CD14-positive monocyte (primary cell): ENCODE measurements around the gene INPP5K. TPM values are rescaled to one million over a fixed set of nuclear protein-coding genes. Genes with fewer than 3 reads are reported as not detected.
A peak's percentile ranks its signal among the peaks of the same experiment; 100 is the strongest.

ENCODE experiments used
- DNase-seq, 3 donors: peaks; one replicate each; pipeline ENCODE4 v3.0.0-alpha.2; 2011 to 2022
- H2AFZ ChIP-seq: 2 replicates; pipeline ENCODE4 v1.6.0; 2012; ENCODE audit warnings: mild to moderate bottlenecking, low read depth, low read length, inconsistent platforms; ENCODE audit not compliant: insufficient read depth, poor library complexity, severe bottlenecking
- H3K27ac ChIP-seq, 2 donors: 1 replicate in 1 of 2; 2 replicates in 1 of 2; pipeline ENCODE4 v1.5.1; 2012 to 2013; ENCODE audit warnings: low read length in 2 of 2, control low read depth in 1 of 2, inconsistent platforms in 1 of 2, low read depth in 1 of 2, mild to moderate bottlenecking in 1 of 2
- H3K27me3 ChIP-seq, 2 donors: one replicate each; pipeline versions ENCODE4 v1.6.0 to v1.6.1; 2011 to 2013; ENCODE audit warnings: low read length in 2 of 2; ENCODE audit not compliant: control insufficient read depth in 2 of 2, insufficient read depth in 2 of 2
- H3K36me3 ChIP-seq, 2 donors: replicated peaks in 1 of 2; 1 replicate in 1 of 2; 2 replicates in 1 of 2; pipeline versions ENCODE4 v1.5.1 to v1.6.1; 2012 to 2013; ENCODE audit warnings: low read length in 2 of 2, control low read depth in 1 of 2, inconsistent platforms in 1 of 2, mild to moderate bottlenecking in 1 of 2; ENCODE audit not compliant: insufficient read depth in 2 of 2, control insufficient read depth in 1 of 2
- H3K4me1 ChIP-seq, 2 donors: 1 replicate in 1 of 2; 2 replicates in 1 of 2; pipeline versions ENCODE4 v1.5.1 to v1.6.1; 2012 to 2013; ENCODE audit warnings: low read length in 2 of 2, control low read depth in 1 of 2, inconsistent platforms in 1 of 2, mild to moderate bottlenecking in 1 of 2, moderate library complexity in 1 of 2; ENCODE audit not compliant: insufficient read depth in 2 of 2, control insufficient read depth in 1 of 2
- H3K4me2 ChIP-seq: replicated peaks from 2 replicates; pipeline ENCODE3; 2012; ENCODE audit warnings: low read length, moderate library complexity, mild to moderate bottlenecking; ENCODE audit not compliant: poor library complexity, severe bottlenecking; ENCODE audit errors: extremely low read depth
- H3K4me3 ChIP-seq, 3 experiments: fragments of 200-600 bp in 1 of 3; sonication (generic) in 1 of 3; replicated peaks in 1 of 3; 1 replicate in 2 of 3; 2 replicates in 1 of 3; pipeline ENCODE4 v1.5.1; 2011 to 2013; ENCODE audit warnings: low read length in 3 of 3, mild to moderate bottlenecking in 3 of 3, control low read depth in 2 of 3, low read depth in 2 of 3, inconsistent platforms in 1 of 3, moderate library complexity in 1 of 3
- H3K79me2 ChIP-seq: 2 replicates; pipeline ENCODE4 v1.6.0; 2012; ENCODE audit warnings: mild to moderate bottlenecking, control low read depth, inconsistent platforms, low read length, moderate library complexity; ENCODE audit not compliant: insufficient read depth
- H3K9ac ChIP-seq: 2 replicates; pipeline ENCODE4 v1.6.0; 2017; ENCODE audit warnings: low read length, mild to moderate bottlenecking; ENCODE audit not compliant: insufficient read depth, poor library complexity, severe bottlenecking
- H3K9me3 ChIP-seq, 2 donors: replicated peaks in 1 of 2; 1 replicate in 1 of 2; 2 replicates in 1 of 2; pipeline versions ENCODE4 v1.5.1 to v1.6.1; 2012 to 2013; ENCODE audit warnings: low read length in 2 of 2, control low read depth in 1 of 2; ENCODE audit not compliant: control insufficient read depth in 1 of 2, insufficient read depth in 1 of 2
- H4K20me1 ChIP-seq: 2 replicates; pipeline ENCODE4 v1.6.0; 2012; ENCODE audit warnings: mild to moderate bottlenecking, low read length, control low read depth, moderate library complexity; ENCODE audit not compliant: insufficient read depth
- H3K27ac Mint-ChIP-seq, 7 donors: one replicate each; pipeline ENCODE4 v1.8.0; 2020; ENCODE audit warnings: mild to moderate bottlenecking in 7 of 7, mixed read lengths in 7 of 7, moderate library complexity in 6 of 7, inconsistent platforms in 2 of 7
- H3K27me3 Mint-ChIP-seq, 3 donors: one replicate each; pipeline ENCODE4 v1.8.0; 2021 to 2022; ENCODE audit warnings: low read depth in 3 of 3, mild to moderate bottlenecking in 3 of 3, mixed read lengths in 3 of 3, moderate library complexity in 3 of 3, inconsistent platforms in 1 of 3
- H3K36me3 Mint-ChIP-seq, 2 donors: one replicate each; pipeline ENCODE4 v1.8.0; 2020; ENCODE audit warnings: mixed read lengths in 2 of 2, inconsistent platforms in 1 of 2, mild to moderate bottlenecking in 1 of 2
- H3K4me1 Mint-ChIP-seq: one replicate; pipeline ENCODE4 v1.8.0; 2020; ENCODE audit warnings: mild to moderate bottlenecking, mixed read lengths
- H3K4me3 Mint-ChIP-seq, 2 donors: one replicate each; pipeline ENCODE4 v1.8.0; 2020; ENCODE audit warnings: mild to moderate bottlenecking in 2 of 2, mixed read lengths in 2 of 2, moderate library complexity in 1 of 2
- H3K9me3 Mint-ChIP-seq, 7 donors: one replicate each; pipeline ENCODE4 v1.8.0; 2020 to 2022; ENCODE audit warnings: mixed read lengths in 7 of 7, mild to moderate bottlenecking in 6 of 7, moderate library complexity in 6 of 7, inconsistent platforms in 2 of 7
- WGBS: methylation state at CpG from one replicate; pipeline ENCODE4 v1.1.5; 2013; ENCODE audit warnings: missing lambda C conversion rate; ENCODE audit not compliant: insufficient coverage; 5-methylcytosine and 5-hydroxymethylcytosine counted together
- intact Hi-C, 2 donors: fragments of 100-400 bp; cut with micrococcal nuclease; formaldehyde crosslinking; loops; one replicate each; pipeline versions ENCODE4 v1.15.0 to v1.15.1; 2023
- polyA plus RNA-seq, 3 donors: library from polyadenylated mRNA; depleted of rRNA in 1 of 3; unstranded in 2 of 3; stranded (reverse) in 1 of 3; fragments of 300-500 nt in 2 of 3; fragments of >200 nt in 1 of 3; fragmentation: Illumina TruSeq in 2 of 3; gene quantifications; 1 replicate in 2 of 3; 2 replicates in 1 of 3; pipeline ENCODE4 v1.2.3, GENCODE V29; 2012 to 2021
- TF ChIP-seq, protein P1 (sequence below): fragments of 200-600 bp; IDR thresholded peaks from one replicate; pipeline ENCODE4 v1.8.0; 2022; ENCODE audit warnings: antibody characterized with exemption, mild to moderate bottlenecking

INPP5K gene
- polyA plus RNA-seq, 3 donors, result 50.3 to 58.7 (median 53.0) TPM

DNA sequence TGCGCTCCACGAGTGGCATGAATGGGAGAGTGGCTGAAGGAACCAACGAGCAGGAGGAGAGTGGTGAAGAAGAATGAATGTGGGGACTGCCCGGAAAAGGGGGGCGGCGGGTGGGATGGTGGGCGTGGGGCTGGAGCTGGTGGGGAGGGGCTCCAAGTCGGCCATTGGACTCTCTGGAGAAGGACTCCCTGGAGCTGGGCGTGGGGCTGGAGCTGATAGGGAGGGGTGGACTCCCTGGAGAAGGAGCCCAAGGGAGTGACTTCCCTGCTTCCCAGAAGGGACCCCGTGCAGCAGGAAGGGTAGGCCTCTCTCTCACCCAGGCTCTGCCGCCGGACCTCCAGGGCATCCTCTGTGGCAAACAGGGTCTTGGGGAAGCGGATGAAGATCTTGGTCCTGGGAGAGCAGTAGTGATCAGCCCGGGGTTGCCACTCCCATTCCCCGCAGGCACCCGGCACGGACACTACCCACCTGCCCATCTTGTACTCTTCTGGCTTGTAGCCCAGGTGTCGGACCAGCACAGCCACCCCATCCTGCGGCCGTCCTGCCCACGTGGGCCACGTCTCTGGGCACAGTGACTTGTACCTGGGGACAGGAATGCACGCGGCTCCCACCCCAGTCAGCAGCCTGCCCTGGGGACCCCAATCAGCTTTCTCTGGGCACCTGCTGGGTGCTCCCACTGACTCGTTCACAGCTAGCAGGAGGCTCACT, 45.5 kb downstream of the INPP5K start:
- H3K27me3 Mint-ChIP-seq, result peaks cover 26 to 65% (median 44%) of the 10 kb centered on the region in 3 donors
- peak overlapping the region in 1 of 7 donors; percentile 55 for H3K27ac Mint-ChIP-seq
- H3K79me2 ChIP-seq, result no peaks in the 10 kb centered on the region
- DNase-seq, result no peak
- no peak overlapping the region for H3K4me2 ChIP-seq
- H3K9me3 ChIP-seq, result peaks cover 0 to 7% of the 10 kb centered on the region in 2 donors
- H3K36me3 ChIP-seq, result no peaks in the 10 kb centered on the region
- 85% methylated on average over 23 of the region's 25 CpGs for WGBS
- H3K9ac ChIP-seq, result no peak overlapping the region
- H3K4me1 Mint-ChIP-seq, result peaks cover 30% of the 10 kb centered on the region
- peaks cover 9% of the 10 kb centered on the region for H4K20me1 ChIP-seq
- peaks cover 0 to 10% (median 6%) of the 10 kb centered on the region in 7 donors for H3K9me3 Mint-ChIP-seq
- H3K4me3 Mint-ChIP-seq, result peak overlapping the region in 1 of 2 donors; percentile 35
- TF ChIP-seq, protein P1, sequence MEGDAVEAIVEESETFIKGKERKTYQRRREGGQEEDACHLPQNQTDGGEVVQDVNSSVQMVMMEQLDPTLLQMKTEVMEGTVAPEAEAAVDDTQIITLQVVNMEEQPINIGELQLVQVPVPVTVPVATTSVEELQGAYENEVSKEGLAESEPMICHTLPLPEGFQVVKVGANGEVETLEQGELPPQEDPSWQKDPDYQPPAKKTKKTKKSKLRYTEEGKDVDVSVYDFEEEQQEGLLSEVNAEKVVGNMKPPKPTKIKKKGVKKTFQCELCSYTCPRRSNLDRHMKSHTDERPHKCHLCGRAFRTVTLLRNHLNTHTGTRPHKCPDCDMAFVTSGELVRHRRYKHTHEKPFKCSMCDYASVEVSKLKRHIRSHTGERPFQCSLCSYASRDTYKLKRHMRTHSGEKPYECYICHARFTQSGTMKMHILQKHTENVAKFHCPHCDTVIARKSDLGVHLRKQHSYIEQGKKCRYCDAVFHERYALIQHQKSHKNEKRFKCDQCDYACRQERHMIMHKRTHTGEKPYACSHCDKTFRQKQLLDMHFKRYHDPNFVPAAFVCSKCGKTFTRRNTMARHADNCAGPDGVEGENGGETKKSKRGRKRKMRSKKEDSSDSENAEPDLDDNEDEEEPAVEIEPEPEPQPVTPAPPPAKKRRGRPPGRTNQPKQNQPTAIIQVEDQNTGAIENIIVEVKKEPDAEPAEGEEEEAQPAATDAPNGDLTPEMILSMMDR, result no peak
- no peak overlapping the region for H2AFZ ChIP-seq
- H3K4me3 ChIP-seq, result no peak overlapping the region
- H3K36me3 Mint-ChIP-seq, result peaks cover 18 to 19% of the 10 kb centered on the region in 2 donors
- H3K4me1 ChIP-seq, result peaks cover 27 to 28% of the 10 kb centered on the region in 2 donors
- intact Hi-C loops, result no loop called here
- H3K27me3 ChIP-seq, result peaks cover 0 to 40% of the 10 kb centered on the region in 2 donors
- no peak overlapping the region for H3K27ac ChIP-seq

DNA sequence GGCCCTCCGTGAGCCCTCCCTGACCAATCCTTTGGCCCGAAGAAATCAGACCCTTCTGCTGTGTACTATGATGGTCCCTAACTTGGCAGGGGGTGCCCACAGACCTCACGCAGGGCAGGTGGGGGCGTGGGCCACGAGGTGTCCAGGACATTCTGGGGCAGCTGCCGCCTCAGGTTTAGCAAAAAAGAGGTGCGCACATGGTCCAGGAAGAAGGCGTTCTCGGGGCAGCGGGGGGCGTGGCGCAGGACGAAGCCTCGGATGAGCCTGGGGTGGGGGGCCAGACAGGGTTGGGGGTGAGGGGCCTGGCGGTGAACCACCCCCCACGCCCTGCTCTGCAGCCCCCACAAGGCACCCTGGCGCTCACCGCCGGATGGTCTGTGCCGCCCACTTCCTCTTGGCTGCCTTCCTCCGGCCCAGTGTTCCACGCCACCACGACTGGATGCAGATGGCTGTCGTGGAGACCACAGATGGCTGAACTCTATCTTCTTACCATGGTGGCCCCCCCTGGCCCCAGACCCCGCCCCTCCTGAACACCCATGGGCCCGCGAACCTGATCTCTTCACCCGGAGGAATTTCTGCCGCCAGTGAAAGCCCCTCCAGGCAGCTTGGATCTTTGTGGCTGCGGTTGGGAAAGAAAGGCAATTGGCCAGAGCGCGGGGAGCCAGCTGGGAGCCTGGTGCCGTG, 46.2 kb downstream of the INPP5K start:
- Histone ChIP-seq H3K9ac (no peak overlapping the region), H3K4me2 (no peak overlapping the region), H3K27ac (no peak overlapping the region), H3K36me3 (no peaks in the 10 kb centered on the region), H2AFZ (no peak overlapping the region), H3K79me2 (no peaks in the 10 kb centered on the region), H3K4me1 (peaks cover 27 to 28% of the 10 kb centered on the region in 2 donors), H4K20me1 (peaks cover 9% of the 10 kb centered on the region), H3K9me3 (peaks cover 0 to 7% of the 10 kb centered on the region in 2 donors), H3K4me3 (no peak overlapping the region), H3K27me3 (peaks cover 0 to 47% of the 10 kb centered on the region in 2 donors)
- WGBS, result 40% methylated on average over 22 of the region's 33 CpGs
- TF ChIP-seq, protein P1, result no peak
- Mint-ChIP-seq H3K36me3 (peaks cover 18 to 19% of the 10 kb centered on the region in 2 donors), H3K4me1 (peaks cover 30% of the 10 kb centered on the region), H3K27ac (peak overlapping the region in 1 of 7 donors; percentile 55), H3K4me3 (peak overlapping the region in 1 of 2 donors; percentile 35), H3K9me3 (peaks cover 0 to 10% (median 8%) of the 10 kb centered on the region in 7 donors), H3K27me3 (peaks cover 30 to 72% (median 50%) of the 10 kb centered on the region in 3 donors)
- no peak for DNase-seq
- intact Hi-C loops, result no loop called here
